Measurements from ENCODE around the gene RPL21.

GRCh38 chr13:27290715-27291114 lies 39.4 kb downstream of the RPL21 start:
- TF ChIP-seq CTCF (IDR thresholded peaks at IDR 0.05; ENCODE audit: low read depth, low read length) (no peak), POLR2A (IDR thresholded peaks at IDR 0.05; ENCODE audit: extremely low read depth, insufficient read length) (no peak), MAX (IDR thresholded peaks at IDR 0.05; ENCODE audit: low read depth, low read length) (no peak)

Measured in NB4 (cell line).